ENCODE data around the gene RPL34. TPM values are rescaled to one million over a fixed set of nuclear protein-coding genes. Genes with fewer than 3 reads are reported as not detected.

RPL34 gene
- total RNA-seq, 1 experiment from 2014 or later: 589 TPM

- Mint-ChIP-seq H3K4me1 (ENCODE audit: low read depth, unreplicated experiment) (no peaks in the 10 kb centered on the region), H3K4me3 (ENCODE audit: low read depth, unreplicated experiment) (no peak overlapping the region), H3K36me3 (ENCODE audit: insufficient read depth, unreplicated experiment) (peaks cover 28% of the 10 kb centered on the region), H3K27ac (ENCODE audit: unreplicated experiment) (no peak overlapping the region), H3K27me3 (ENCODE audit: unreplicated experiment) (no peaks in the 10 kb centered on the region), H3K9me3 (ENCODE audit: low read depth, unreplicated experiment) (no peaks in the 10 kb centered on the region)
- CTCF ChIA-PET: interaction anchor here (0.7 kb wide), 1 partner anchor 1562 kb away, joined by 3 read pairs; no protein-coding TSS in a partner anchor
- TF ChIP-seq CTCF (IDR thresholded peaks at IDR 0.05; ENCODE audit: unreplicated experiment): no peak
- intact Hi-C loops (cut with micrococcal nuclease; ENCODE audit: unreplicated experiment): no loop called here
- no TSS peak for BruUV-seq (replicated peaks)
- no peak for DNase-seq
Observed at GRCh38 chr4:108637856-108638255, 17.5 kb downstream of the RPL34 start.

- intact Hi-C loops (cut with micrococcal nuclease; ENCODE audit: unreplicated experiment): no loop called here
- H3K4me3 Mint-ChIP-seq (ENCODE audit: low read depth, unreplicated experiment): no peak overlapping the region
- H3K36me3 Mint-ChIP-seq (ENCODE audit: insufficient read depth, unreplicated experiment): no peaks in the 10 kb centered on the region
- H3K27ac Mint-ChIP-seq (ENCODE audit: unreplicated experiment): no peak overlapping the region
- H3K27me3 Mint-ChIP-seq (ENCODE audit: unreplicated experiment): no peaks in the 10 kb centered on the region
- H3K9me3 Mint-ChIP-seq (ENCODE audit: low read depth, unreplicated experiment): no peaks in the 10 kb centered on the region
- DNase-seq: no peak
- CTCF ChIA-PET: no interaction called here
- BruUV-seq (replicated peaks): no TSS peak
- no peak for TF ChIP-seq CTCF (IDR thresholded peaks at IDR 0.05; ENCODE audit: unreplicated experiment)
- H3K4me1 Mint-ChIP-seq (ENCODE audit: low read depth, unreplicated experiment): no peaks in the 10 kb centered on the region
Observed at GRCh38 chr4:108644237-108644636, 23.9 kb downstream of the RPL34 start.

- Mint-ChIP-seq H3K9me3 (ENCODE audit: low read depth, unreplicated experiment) (no peaks in the 10 kb centered on the region), H3K4me1 (ENCODE audit: low read depth, unreplicated experiment) (peaks cover 8% of the 10 kb centered on the region), H3K4me3 (ENCODE audit: low read depth, unreplicated experiment) (no peak overlapping the region), H3K27ac (ENCODE audit: unreplicated experiment) (no peak overlapping the region), H3K27me3 (ENCODE audit: unreplicated experiment) (no peaks in the 10 kb centered on the region), H3K36me3 (ENCODE audit: insufficient read depth, unreplicated experiment) (peaks cover 21% of the 10 kb centered on the region)
- CTCF ChIA-PET: no interaction called here
- no TSS peak for BruUV-seq (replicated peaks)
- intact Hi-C loops (cut with micrococcal nuclease; ENCODE audit: unreplicated experiment): no loop called here
- DNase-seq: no peak
- no peak for TF ChIP-seq CTCF (IDR thresholded peaks at IDR 0.05; ENCODE audit: unreplicated experiment)
Observed at GRCh38 chr4:108646706-108647105, 26.3 kb downstream of the RPL34 start.

- Mint-ChIP-seq H3K27me3 (ENCODE audit: unreplicated experiment) (no peaks in the 10 kb centered on the region), H3K4me1 (ENCODE audit: low read depth, unreplicated experiment) (peaks cover 29% of the 10 kb centered on the region)
Observed at GRCh38 chr4:108649863-108650211, 29.5 kb downstream of the RPL34 start.

More at GRCh38 chr4:108649863-108650211, 29.5 kb downstream of the RPL34 start:
- no TSS peak for BruUV-seq (replicated peaks)
- peaks cover 21% of the 10 kb centered on the region for H3K36me3 Mint-ChIP-seq (ENCODE audit: insufficient read depth, unreplicated experiment)
- CTCF ChIA-PET: no interaction called here
- H3K9me3 Mint-ChIP-seq (ENCODE audit: low read depth, unreplicated experiment): no peaks in the 10 kb centered on the region
- TF ChIP-seq CTCF (IDR thresholded peaks at IDR 0.05; ENCODE audit: unreplicated experiment): no peak
- H3K27ac Mint-ChIP-seq (ENCODE audit: unreplicated experiment): peak overlapping the region; percentile 96
- no peak for DNase-seq
- H3K4me3 Mint-ChIP-seq (ENCODE audit: low read depth, unreplicated experiment): peak overlapping the region; percentile 86
- intact Hi-C loops (cut with micrococcal nuclease; ENCODE audit: unreplicated experiment): no loop called here

Measured in Calu3 (cell line).